Measurements from ENCODE around the gene NCOR1.
"Not testable (repeated sequence)": the region's sequence is repeated elsewhere in the genome, so short reads cannot be mapped to it uniquely, and the experiment has no call there.

NCOR1 gene

DNA sequence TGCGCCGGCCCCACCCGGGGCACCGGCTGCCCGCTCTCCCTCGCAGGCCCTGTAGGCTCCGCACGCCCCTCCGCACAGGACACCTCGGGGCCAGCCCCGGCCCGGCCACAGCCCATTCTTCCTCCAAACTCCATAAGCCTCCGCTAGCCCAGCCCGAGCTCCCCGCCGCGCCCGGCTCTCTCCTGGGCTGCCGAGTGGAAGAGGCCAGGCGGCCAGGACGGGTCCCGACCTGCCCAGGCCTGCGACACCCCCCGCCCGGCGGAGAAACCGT is 397 bp downstream of the NCOR1 start:
- no peak for DNase-seq (ENCODE audit: low read depth, low spot score)

DNA sequence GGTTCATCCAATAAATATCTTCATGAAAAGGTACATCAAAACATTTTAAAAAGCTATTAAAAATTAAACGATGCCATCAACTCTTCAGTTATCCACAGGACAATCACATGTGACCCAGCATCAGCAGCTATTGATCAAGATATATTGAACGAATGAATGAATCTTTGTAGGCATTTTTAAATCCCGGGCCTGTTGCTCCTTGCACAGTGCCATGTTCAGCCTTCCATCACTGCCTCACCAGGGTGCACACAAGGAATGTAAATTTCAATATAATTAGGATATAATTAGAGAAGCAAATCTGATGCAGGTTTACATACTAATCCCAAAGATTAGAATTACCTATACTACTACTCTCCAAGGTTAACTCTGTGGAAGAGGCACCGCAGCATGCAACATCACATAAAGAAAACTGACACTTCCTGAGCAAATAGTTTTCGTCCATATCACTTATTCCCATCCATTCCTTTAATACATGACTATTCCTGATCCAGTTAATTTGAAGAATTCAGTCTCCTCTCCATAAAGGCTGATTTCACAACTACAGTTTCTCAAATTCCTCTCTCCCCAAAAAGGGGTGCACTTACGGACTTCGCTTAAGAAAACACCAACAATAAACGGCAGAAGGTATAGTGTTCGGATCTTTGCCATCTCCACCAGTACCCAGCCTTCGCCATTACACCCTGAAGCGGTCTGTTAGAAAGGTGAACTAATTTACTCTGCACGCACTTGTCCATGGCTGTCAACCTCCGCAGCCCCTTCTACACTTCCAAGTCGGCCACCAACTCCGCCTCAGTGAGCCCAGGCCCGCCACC is 938 bp downstream of the NCOR1 start:
- no peak for DNase-seq (ENCODE audit: low read depth, low spot score)

DNA sequence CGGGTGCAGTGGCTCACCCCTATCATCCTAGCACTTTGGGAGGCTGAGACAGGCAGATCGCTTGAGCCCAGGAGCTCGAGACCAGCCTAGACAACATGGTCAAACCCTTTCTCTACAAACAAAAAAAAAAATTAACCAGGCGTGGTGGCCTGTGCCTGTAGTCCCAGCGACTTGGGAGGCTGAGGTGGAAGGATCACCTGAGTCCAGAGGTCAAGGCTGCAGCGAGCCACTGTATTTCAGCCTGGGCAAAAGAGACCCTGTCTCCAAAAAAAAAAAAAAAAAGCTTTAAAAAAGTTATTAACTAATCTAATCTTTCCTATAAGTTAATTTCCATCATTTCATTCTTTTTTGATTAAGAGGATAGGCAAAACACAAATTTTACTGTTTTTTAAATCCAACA is 2.5 kb downstream of the NCOR1 start:
- no peak for DNase-seq (ENCODE audit: low read depth, low spot score)

- no peak for DNase-seq (ENCODE audit: low read depth, low spot score)
Observed at GRCh38 chr17:16211590-16211989, 3.7 kb downstream of the NCOR1 start.

DNA sequence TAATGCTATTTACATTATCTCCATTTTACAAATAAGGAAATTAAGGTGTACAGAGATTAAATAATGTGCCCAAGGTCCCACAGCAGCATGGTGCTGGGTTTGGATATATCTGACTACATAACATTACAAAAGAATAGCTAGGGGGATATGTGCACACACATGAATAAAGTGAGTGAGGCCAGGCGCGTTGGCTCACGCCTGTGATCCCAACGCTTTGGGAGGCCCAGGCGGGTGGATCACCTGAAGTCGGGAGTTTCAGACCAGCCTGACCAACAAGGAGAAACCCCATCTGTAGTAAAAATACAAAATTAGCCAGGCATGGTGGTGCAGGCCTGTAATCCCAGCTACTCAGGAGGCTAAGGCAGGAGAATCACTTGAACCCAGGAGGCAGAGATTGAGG is 10.6 kb downstream of the NCOR1 start:
- DNase-seq (ENCODE audit: low read depth, low spot score) = not testable (repeated sequence)

GRCh38 chr17:16202554-16203500 is 12.5 kb downstream of the NCOR1 start:
- DNase-seq (ENCODE audit: low read depth, low spot score) = not testable (repeated sequence)

DNA sequence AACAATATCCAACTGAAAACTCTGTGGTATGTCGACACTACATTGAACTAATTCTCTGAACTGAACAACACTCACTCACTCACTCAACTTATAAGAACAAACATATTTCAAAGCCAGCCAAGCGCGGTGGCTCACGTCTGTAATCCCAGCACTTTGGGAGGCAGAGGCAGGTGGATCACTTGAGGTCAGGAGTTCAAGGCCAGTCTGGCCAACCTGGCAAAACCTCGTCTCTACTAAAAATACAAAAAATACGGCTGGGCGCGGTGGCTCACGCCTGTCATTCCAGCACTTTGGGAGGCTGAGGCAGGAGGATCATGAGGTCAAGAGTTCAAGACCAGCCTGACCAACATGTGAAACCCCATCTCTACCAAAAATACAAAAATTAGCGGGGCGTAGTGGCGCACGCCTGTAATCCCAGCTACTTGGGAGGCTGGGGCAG is 13.6 kb downstream of the NCOR1 start:
- DNase-seq (ENCODE audit: low read depth, low spot score) = not testable (repeated sequence)

DNA sequence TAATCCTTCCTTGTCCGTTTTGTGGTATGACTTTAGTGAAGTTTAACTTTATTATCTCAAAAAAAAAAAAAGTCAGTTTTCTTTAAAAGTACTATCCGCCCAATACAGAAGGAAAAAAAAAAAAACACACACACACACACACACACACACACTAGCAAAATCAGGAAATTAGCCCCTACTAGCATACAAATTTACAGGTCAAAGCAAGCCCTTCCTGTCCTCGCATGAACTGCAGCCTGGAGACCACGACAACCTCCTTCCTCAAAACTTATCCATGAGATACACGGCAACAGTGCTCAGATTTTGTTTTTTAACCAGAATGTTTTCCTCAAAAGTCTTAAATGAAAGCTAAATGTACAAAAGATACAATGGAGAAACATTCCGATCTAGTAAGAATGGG is 16.2 kb downstream of the NCOR1 start:
- DNase-seq (ENCODE audit: low read depth, low spot score) = no peak

DNA sequence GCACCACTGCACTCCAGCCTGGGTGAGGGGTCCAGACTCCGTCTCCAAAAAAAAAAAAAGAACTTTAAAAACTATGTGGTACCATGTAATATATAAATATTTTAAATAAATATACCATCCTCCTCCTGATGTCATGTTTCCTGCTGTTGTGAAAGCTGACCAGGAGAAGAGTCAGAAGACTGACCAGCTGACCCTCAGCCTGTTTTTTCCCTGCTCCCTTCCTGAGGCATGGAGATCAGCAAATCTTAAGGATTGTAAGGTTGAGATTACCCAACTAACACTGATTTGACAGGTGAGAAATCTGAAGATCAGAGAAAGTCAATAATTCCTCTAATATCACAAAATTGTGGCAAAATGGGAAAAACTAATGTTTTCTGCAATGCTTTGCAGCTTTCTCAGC is 18.1 kb downstream of the NCOR1 start:
- no peak for DNase-seq (ENCODE audit: low read depth, low spot score)

GRCh38 chr17:16194307-16194835 is 21.0 kb downstream of the NCOR1 start:
- DNase-seq (ENCODE audit: low read depth, low spot score) = not testable (repeated sequence)

DNA sequence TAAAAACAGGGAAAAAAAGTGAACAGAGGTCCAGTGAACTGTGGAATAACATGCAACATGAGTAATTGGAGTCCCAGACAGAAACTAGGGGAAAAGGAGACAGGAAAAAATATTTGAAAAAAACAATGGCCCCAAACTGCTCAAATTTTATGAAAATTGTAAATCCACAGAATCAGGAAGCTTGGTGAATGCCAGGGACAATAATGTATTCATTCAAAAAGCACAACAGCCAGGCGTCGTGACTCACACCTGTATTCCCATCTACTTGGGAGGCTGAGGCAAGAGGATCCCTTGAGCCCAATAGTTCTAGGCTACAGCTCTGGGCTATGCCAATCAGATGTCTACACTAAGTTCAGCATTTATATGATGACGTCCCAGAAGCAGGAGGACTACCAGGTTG is 23.7 kb downstream of the NCOR1 start:
- no peak for DNase-seq (ENCODE audit: low read depth, low spot score)

DNA sequence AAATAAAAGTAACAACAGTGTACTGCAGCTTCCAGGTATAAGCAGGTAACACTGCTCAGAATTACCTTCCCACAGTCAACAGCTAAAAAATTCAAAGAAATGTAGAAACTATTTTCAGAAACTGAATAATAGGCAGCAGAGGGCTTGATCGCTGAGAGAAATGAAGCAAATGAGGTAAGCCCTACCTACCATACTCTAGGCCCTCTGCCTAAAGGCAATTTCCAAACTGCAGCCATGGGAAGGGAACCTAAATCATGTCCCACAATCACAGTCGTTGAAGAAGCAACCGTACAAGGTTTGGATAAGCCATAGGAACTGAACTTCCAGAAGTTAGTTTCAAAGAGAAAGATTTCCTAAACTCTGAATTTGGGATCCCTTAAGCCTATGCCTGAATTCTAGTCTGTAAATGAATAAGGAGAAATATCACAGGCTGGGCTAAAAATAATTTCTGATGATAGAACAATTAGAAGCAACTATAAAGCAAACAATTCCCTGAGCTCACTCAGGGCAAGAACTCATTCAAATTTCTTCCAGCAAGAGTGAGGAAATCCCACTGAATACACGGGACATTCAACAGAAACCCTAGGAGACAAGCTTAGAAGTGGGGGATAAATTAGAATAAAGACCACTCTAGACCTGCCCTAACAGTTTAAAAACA is 24.5 kb downstream of the NCOR1 start:
- DNase-seq (ENCODE audit: low read depth, low spot score) = no peak

- no peak for DNase-seq (ENCODE audit: low read depth, low spot score)
Observed at GRCh38 chr17:16189791-16190348, 25.5 kb downstream of the NCOR1 start.

- DNase-seq (ENCODE audit: low read depth, low spot score) = no peak
Observed at GRCh38 chr17:16187642-16188041, 27.7 kb downstream of the NCOR1 start.

DNA sequence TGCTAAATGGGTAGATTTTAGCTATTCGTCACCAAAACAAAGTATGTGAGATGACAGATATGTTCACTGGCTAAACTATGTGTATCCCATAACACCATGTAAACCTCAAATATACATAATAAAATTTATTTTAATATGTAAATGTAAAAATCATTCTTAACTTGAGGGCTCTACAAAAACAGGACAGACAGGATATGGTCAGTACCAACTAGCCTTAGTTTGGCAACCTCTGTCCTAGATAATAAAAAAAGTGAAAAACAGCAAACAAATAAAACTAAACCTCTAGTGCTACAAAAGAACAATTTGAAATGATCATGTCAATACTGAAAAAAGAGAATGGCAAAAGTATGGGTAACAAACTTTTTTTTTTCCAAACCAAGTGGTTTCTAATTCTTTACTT is 33.8 kb downstream of the NCOR1 start:
- no peak for DNase-seq (ENCODE audit: low read depth, low spot score)

GRCh38 chr17:16178836-16179235 is 36.5 kb downstream of the NCOR1 start:
- DNase-seq (ENCODE audit: low read depth, low spot score) = no peak

DNA sequence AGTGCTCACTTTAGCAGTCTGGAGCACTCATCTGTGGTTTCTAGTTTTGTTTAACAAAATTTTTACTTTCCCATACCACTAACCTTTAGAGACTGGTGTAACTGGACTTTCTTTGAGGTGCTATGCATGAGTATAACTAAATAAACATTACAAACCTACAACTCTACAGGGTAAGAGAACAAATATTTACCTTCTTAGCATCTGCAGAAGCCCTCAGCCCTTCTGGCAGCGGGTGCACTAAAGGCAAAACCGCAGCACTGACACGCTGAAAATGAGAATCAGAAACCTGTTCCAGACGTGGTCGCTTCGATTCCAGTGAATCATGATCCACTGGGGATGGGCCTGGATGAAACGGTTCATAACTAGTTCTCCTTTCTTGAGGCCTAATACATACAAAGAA is 43.7 kb downstream of the NCOR1 start:
- peak; percentile 66 for DNase-seq (ENCODE audit: low read depth, low spot score)

GRCh38 chr17:16166766-16167165 is 48.6 kb downstream of the NCOR1 start:
- not testable (repeated sequence) for DNase-seq (ENCODE audit: low read depth, low spot score)

GRCh38 chr17:16158714-16159113 is 56.6 kb downstream of the NCOR1 start:
- no peak for DNase-seq (ENCODE audit: low read depth, low spot score)

- DNase-seq (ENCODE audit: low read depth, low spot score) = no peak
Observed at GRCh38 chr17:16155536-16155935, 59.8 kb downstream of the NCOR1 start.

- not testable (repeated sequence) for DNase-seq (ENCODE audit: low read depth, low spot score)
Observed at GRCh38 chr17:16152326-16152725, 63.0 kb downstream of the NCOR1 start.
